Mucosa of descending colon (tissue), 3 donors: Measurements from ENCODE around the gene TAC4. TPM values are rescaled to one million over a fixed set of nuclear protein-coding genes. Genes with fewer than 3 reads are reported as not detected.

Experiments used
- ATAC-seq: fragments of 200-7000 bp; cut with Tn5 transposase; one replicate; pipeline ENCODE4 v1.9.1; 2020; ENCODE audit warnings: mild to moderate bottlenecking, moderate library complexity
- DNase-seq, 3 donors: peaks; one replicate each; pipeline ENCODE4 v3.0.0-alpha.2; 2020
- H3K36me3 ChIP-seq: fragments of 200-600 bp; one replicate; pipeline ENCODE4 v1.8.0; 2021; ENCODE audit warnings: low read depth, mild to moderate bottlenecking
- H3K4me1 ChIP-seq: fragments of 200-600 bp; one replicate; pipeline ENCODE4 v1.8.0; 2021; ENCODE audit warnings: low read depth, mild to moderate bottlenecking
- H3K4me3 ChIP-seq: fragments of 200-600 bp; one replicate; pipeline ENCODE4 v1.8.0; 2021; ENCODE audit warnings: mild to moderate bottlenecking
- H3K9me3 ChIP-seq: fragments of 200-600 bp; one replicate; pipeline ENCODE4 v1.8.0; 2021; ENCODE audit warnings: mild to moderate bottlenecking
- intact Hi-C, 2 donors: fragments of 100-400 bp; cut with DNase I in 1 of 2; cut with micrococcal nuclease in 1 of 2; formaldehyde crosslinking; loops; one replicate each; pipeline versions ENCODE4 v1.11.0 to v1.11.1; 2022; cut with DNase I, micrococcal nuclease
- total RNA-seq, 3 donors: library from RNA; stranded (reverse); fragmentation: NEBNext Ultra II Directional in 2 of 3; extraction: Animal tissue kit (Norgen Biotek cat#: 25700) in 2 of 3; gene quantifications; one replicate each; pipeline versions ENCODE4 v1.2.1 to v1.2.4, GENCODE V29; 2021 to 2023
- TF ChIP-seq, protein P1 (sequence below): fragments of 200-600 bp; IDR thresholded peaks from one replicate; pipeline ENCODE4 v1.8.0; 2022; ENCODE audit warnings: antibody characterized with exemption, mild to moderate bottlenecking
- donor health status: DM: no; HTN: no; CAD: no; lungs with moderate emphysema.
- donor health status: DM: no; HTN: no; CAD: no.
- donor health status: DM: no; HTN: yes; CAD: no.

Gene TAC4
- total RNA-seq, 3 donors from 2014 or later: not detected

DNA sequence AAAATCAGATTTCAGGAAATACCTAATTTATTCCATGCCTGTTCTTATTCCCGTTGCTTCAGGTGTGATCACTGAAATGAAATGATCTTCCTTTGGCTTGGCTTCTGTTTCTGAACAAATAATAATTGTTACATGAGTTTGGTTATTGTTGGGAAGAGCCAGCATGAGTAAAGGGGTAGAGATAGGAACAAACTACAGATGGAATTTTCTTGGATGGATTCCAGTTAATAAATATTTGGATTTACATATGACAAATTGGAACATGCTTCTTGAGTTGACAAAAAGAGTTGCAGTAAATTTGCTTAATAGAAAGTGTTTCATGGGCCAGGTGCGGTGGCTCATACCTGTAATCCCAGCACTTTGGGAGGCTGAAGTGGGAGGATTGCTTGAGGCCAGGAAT is 28.2 kb downstream of the TAC4 start:
- TF ChIP-seq, protein P1, sequence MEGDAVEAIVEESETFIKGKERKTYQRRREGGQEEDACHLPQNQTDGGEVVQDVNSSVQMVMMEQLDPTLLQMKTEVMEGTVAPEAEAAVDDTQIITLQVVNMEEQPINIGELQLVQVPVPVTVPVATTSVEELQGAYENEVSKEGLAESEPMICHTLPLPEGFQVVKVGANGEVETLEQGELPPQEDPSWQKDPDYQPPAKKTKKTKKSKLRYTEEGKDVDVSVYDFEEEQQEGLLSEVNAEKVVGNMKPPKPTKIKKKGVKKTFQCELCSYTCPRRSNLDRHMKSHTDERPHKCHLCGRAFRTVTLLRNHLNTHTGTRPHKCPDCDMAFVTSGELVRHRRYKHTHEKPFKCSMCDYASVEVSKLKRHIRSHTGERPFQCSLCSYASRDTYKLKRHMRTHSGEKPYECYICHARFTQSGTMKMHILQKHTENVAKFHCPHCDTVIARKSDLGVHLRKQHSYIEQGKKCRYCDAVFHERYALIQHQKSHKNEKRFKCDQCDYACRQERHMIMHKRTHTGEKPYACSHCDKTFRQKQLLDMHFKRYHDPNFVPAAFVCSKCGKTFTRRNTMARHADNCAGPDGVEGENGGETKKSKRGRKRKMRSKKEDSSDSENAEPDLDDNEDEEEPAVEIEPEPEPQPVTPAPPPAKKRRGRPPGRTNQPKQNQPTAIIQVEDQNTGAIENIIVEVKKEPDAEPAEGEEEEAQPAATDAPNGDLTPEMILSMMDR: no peak
- Histone ChIP-seq H3K4me3 (no peak overlapping the region), H3K9me3 (no peaks in the 10 kb centered on the region), H3K4me1 (peaks cover 15% of the 10 kb centered on the region), H3K36me3 (peaks cover 8% of the 10 kb centered on the region)
- intact Hi-C loops: no loop called here
- DNase-seq: no peak
- ATAC-seq: no peak

DNA sequence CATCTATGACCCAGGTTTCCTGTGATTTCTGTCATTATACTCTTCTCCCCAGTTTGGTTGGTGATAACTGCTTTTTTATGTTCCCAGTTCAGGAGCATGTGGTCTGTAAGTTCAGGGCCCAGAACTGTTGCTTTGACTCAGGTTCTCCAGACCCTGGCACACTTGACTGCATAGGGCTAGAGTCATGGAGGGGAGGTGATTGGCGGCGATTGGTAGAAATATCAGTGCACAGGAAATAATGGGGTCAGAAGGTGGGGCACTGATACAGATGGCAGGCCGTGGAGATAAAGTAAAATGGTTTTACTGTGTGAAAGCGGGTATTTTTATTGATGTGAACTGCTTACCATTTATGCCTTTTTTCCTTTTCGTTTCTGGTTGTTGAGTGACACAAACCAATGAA is 28.7 kb downstream of the TAC4 start:
- DNase-seq: no peak
- TF ChIP-seq, protein P1: no peak
- intact Hi-C loops: no loop called here
- ATAC-seq: no peak
- H3K4me3 ChIP-seq: no peak overlapping the region
- peaks cover 8% of the 10 kb centered on the region for H3K36me3 ChIP-seq
- no peaks in the 10 kb centered on the region for H3K9me3 ChIP-seq
- H3K4me1 ChIP-seq: peaks cover 15% of the 10 kb centered on the region

GRCh38 chr17:49817993-49818392 is 29.9 kb downstream of the TAC4 start:
- DNase-seq (no peak), ATAC-seq (peak; percentile 48)
- TF ChIP-seq, protein P1: no peak
- intact Hi-C loops: no loop called here
- peaks cover 8% of the 10 kb centered on the region for H3K36me3 ChIP-seq
- H3K4me1 ChIP-seq: peaks cover 10% of the 10 kb centered on the region
- no peak overlapping the region for H3K4me3 ChIP-seq
- no peaks in the 10 kb centered on the region for H3K9me3 ChIP-seq

DNA sequence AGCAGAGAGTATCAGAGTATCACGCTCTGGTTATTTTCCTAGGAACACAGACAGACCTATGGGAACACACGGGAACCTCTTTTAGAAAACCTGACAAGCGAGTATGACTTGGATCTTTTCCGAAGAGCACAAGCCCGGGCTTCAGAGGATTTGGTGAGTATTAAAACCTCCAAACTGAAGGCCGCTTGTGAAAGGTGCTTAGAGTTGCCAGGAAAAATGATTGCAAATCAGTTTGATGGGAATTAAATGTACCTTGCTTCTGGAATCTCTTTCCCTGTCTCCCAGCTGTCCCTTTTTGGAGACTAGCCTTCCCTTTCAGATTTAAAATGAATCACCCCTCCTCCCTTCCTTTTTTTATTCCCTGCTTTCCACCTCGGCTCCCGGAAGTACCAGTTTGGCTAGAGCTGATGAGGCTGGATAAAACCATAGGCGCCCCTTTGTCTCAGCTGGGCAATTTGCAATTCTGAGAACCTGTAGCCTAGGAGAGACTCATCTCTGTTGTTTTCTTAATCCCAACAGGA is 32.0 kb downstream of the TAC4 start:
- TF ChIP-seq, protein P1: no peak
- no peaks in the 10 kb centered on the region for H3K36me3 ChIP-seq
- intact Hi-C loops: no loop called here
- ATAC-seq (no peak), DNase-seq (no peak)
- no peaks in the 10 kb centered on the region for H3K9me3 ChIP-seq
- H3K4me1 ChIP-seq: no peaks in the 10 kb centered on the region
- H3K4me3 ChIP-seq: no peak overlapping the region

DNA sequence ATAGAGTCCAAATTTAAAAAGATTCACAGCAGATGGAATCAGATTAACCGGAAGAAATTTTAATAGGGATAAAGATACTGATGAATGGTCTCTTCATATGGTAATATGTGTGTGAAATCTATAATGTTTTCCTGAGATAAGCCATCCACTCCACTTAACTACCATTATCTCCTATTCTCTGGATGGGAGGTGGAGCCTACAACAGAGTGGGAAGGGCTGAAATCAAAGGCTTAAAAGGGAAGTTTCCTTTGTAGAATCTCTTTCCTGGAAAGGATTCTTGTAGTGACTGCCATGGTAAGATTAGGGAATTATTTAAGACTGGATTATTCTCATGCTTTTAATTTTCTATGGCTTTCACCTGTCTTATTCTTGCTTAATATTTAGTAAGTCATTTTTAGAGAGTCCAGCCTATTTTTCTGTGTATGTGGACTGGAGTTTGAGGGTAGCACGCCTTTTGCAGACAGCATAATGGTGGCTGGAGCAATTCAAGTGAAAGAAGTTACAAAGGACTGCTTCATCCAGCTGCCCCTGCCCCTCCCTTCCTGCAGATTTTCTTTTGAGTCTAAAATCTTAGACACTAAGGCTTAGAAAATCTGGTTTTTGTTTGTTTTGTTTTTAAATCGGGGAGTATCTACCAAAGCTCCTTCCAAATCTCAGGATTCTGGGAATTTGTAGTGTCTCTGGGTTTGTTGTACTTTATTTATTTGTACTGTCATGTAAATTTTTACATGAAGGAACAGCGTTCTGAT is 32.9 kb downstream of the TAC4 start:
- intact Hi-C loops: no loop called here
- TF ChIP-seq, protein P1: no peak
- ATAC-seq (no peak), DNase-seq (no peak)
- Histone ChIP-seq H3K4me1 (no peaks in the 10 kb centered on the region), H3K9me3 (no peaks in the 10 kb centered on the region), H3K36me3 (peaks cover 1% of the 10 kb centered on the region), H3K4me3 (no peak overlapping the region)
